ENCODE results near the gene TTC3.
"Not testable (repeated sequence)": the region's sequence is repeated elsewhere in the genome, so short reads cannot be mapped to it uniquely, and the experiment has no call there.

TTC3 gene

GRCh38 chr21:37214952-37215351 is 141.9 kb downstream of the TTC3 start:
- TF ChIP-seq, protein P1, sequence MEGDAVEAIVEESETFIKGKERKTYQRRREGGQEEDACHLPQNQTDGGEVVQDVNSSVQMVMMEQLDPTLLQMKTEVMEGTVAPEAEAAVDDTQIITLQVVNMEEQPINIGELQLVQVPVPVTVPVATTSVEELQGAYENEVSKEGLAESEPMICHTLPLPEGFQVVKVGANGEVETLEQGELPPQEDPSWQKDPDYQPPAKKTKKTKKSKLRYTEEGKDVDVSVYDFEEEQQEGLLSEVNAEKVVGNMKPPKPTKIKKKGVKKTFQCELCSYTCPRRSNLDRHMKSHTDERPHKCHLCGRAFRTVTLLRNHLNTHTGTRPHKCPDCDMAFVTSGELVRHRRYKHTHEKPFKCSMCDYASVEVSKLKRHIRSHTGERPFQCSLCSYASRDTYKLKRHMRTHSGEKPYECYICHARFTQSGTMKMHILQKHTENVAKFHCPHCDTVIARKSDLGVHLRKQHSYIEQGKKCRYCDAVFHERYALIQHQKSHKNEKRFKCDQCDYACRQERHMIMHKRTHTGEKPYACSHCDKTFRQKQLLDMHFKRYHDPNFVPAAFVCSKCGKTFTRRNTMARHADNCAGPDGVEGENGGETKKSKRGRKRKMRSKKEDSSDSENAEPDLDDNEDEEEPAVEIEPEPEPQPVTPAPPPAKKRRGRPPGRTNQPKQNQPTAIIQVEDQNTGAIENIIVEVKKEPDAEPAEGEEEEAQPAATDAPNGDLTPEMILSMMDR (conservative IDR thresholded peaks at IDR 0.05; ENCODE audit: low read depth, low read length), result no peak
- no peak for DNase-seq (ENCODE audit: low read depth)
- no peak overlapping the region for H3K4me3 ChIP-seq (ENCODE audit: low read length)

DNA sequence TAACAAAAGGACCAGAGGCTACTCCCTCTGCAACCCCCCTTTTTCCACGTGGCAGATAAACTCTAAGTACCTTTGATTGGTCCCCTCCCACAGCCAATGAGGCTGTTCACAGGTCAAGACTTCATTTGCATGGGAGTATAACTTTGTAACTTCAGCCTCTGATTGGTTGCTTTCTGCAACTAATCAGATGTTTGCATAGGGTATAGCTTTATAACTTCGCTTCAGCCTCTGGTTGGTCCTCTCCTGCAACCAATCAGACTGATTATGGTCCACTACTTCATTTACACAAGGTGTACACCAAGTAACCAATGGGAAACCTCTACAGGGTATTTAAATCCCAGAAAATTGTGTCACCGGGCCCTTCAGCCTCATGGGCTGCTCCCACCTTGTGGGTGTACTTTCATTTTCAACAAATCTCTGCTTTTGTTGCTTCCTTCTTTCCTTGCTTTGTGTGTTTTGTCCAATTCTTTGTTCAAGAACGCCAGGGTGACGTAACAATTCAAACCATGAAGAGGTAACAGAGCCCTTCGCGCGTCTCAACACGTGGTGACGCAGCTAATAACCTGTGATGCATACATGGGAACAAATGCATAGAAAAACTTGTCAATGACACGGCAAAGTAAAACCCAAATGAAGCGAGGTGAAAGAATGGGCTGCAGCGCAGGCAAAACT is 146.8 kb downstream of the TTC3 start:
- no peak for DNase-seq (ENCODE audit: low read depth)
- H3K4me3 ChIP-seq (ENCODE audit: low read length), result peak overlapping the region; percentile 67
- TF ChIP-seq, protein P1 (conservative IDR thresholded peaks at IDR 0.05; ENCODE audit: low read depth, low read length), result no peak

DNA sequence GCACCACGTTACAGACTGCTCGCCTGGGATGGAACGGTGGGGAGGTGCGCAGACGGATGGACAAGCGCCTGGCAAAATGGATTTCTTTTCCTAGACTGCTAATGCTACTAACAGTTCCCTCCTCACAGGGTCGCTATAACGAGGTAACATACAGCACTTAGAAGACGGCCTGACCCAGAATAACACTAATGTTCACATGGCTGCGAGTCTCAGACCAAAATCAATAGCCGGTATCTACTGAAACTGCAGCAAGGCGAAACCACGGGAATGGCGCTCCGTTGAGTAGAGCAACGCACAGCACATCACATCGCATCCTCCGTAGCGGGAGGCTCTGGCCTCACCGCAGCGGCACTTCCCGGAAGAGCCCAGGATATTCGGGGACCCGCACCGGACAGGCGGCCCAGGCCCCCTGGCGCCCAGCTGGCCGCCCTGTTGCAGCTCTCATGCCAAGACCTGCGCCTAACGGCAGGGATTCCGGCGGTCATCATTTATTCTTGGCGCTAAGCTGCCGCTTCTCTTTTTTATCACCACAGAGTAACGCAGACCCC is 147.5 kb downstream of the TTC3 start:
- TF ChIP-seq, protein P1 (conservative IDR thresholded peaks at IDR 0.05; ENCODE audit: low read depth, low read length), result no peak
- no peak for DNase-seq (ENCODE audit: low read depth)
- peak overlapping the region; percentile 67 for H3K4me3 ChIP-seq (ENCODE audit: low read length)

- peak overlapping the region; percentile 67 for H3K4me3 ChIP-seq (ENCODE audit: low read length)
- DNase-seq (ENCODE audit: low read depth), result peak; percentile 66
- TF ChIP-seq, protein P1 (conservative IDR thresholded peaks at IDR 0.05; ENCODE audit: low read depth, low read length), result peak; percentile 52
These were observed 148.1 kb downstream of the TTC3 start for GRCh38 chr21:37220981-37221664.

DNA sequence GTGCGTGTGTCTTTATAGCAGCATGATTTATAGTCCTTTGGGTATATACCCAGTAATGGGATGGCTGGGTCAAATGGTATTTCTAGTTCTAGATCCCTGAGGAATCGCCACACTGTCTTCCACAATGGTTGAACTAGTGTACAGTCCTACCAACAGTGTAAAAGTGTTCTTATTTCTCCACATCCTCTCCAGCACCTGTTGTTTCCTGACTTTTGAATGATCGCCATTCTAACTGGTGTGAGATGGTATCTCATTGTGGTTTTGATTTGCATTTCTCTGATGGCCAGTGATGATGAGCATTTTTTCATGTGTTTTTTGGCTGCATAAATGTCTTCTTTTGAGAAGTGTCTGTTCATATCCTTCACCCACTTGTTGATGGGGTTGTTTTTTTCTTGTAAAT is 149.2 kb downstream of the TTC3 start:
- not testable (repeated sequence) for DNase-seq (ENCODE audit: low read depth); H3K4me3 ChIP-seq (ENCODE audit: low read length)

DNA sequence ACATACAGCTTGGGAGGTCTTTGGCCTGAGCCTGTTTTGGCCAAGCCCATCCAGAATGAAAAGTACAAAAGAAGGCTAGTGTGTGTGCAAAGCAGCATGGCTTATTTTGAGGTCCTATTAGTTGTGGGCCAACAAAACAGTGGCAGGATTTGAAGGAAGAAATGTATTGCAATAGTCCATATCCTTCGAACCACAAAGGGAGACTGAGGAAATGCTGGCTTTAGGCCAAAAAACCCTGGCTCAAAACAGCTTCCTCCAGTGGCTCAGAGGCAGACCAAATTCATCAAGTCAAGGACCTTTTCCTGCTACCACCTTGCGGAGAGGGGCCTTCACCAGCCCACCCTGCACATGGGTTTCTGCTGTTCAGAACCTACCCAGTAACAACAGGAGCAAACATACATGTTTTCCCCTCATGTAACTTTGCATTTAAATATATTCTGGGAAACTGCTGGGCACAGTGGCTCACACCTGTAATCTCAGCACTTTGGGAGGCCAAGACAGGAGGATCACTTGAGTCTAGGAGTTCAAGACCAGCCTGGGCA is 150.8 kb downstream of the TTC3 start:
- no peak for DNase-seq (ENCODE audit: low read depth)
- H3K4me3 ChIP-seq (ENCODE audit: low read length), result no peak overlapping the region
- TF ChIP-seq, protein P1 (conservative IDR thresholded peaks at IDR 0.05; ENCODE audit: low read depth, low read length), result no peak

GRCh38 chr21:37224861-37225839 is 152.1 kb downstream of the TTC3 start:
- TF ChIP-seq, protein P1 (conservative IDR thresholded peaks at IDR 0.05; ENCODE audit: low read depth, low read length), result no peak

More at GRCh38 chr21:37224861-37225839, 152.1 kb downstream of the TTC3 start:
- DNase-seq (ENCODE audit: low read depth), result no peak
- no peak overlapping the region for H3K4me3 ChIP-seq (ENCODE audit: low read length)
